ENCODE data around the gene DPYD. TPM values are rescaled to one million over a fixed set of nuclear protein-coding genes. Genes with fewer than 3 reads are reported as not detected.

Gene DPYD
- total RNA-seq, 1 experiment from 2014 or later, result 0.46 TPM

GRCh38 chr1:97942161-97943123 lies 21.6 kb upstream of the DPYD start:
- Mint-ChIP-seq H3K27me3 (ENCODE audit: low read depth) (no peaks in the 10 kb centered on the region), H3K4me3 (no peak overlapping the region), H3K9me3 (no peaks in the 10 kb centered on the region), H3K36me3 (no peaks in the 10 kb centered on the region), H3K4me1 (no peaks in the 10 kb centered on the region), H3K27ac (no peak overlapping the region)
- DNase-seq (ENCODE audit: low spot score) (no peak), ATAC-seq (no peak)
- ChIA-PET CTCF (no interaction called here), POLR2A (no interaction called here)
- TF ChIP-seq E2F5 (CRISPR knock-in tag; IDR thresholded peaks at IDR 0.05), result no peak

GRCh38 chr1:97938285-97938642 lies 17.4 kb upstream of the DPYD start:
- ATAC-seq (no peak), DNase-seq (ENCODE audit: low spot score) (no peak)
- Mint-ChIP-seq H3K36me3 (no peaks in the 10 kb centered on the region), H3K27ac (no peak overlapping the region), H3K4me3 (no peak overlapping the region), H3K4me1 (no peaks in the 10 kb centered on the region), H3K9me3 (no peaks in the 10 kb centered on the region), H3K27me3 (ENCODE audit: low read depth) (no peaks in the 10 kb centered on the region; the same call in 1 of the 2 replicates)
- ChIA-PET CTCF (no interaction called here), POLR2A (no interaction called here)
- TF ChIP-seq TP53 (CRISPR knock-in tag; IDR thresholded peaks at IDR 0.05) (no peak), SOX15 (CRISPR knock-in tag; IDR thresholded peaks at IDR 0.05) (no peak), CREB1 (CRISPR knock-in tag; IDR thresholded peaks at IDR 0.05) (no peak)

GRCh38 chr1:97936976-97937375 lies 16.1 kb upstream of the DPYD start:
- Mint-ChIP-seq H3K27me3 (ENCODE audit: low read depth) (no peaks in the 10 kb centered on the region; the same call in 1 of the 2 replicates), H3K9me3 (no peaks in the 10 kb centered on the region), H3K36me3 (no peaks in the 10 kb centered on the region), H3K27ac (no peak overlapping the region), H3K4me3 (no peak overlapping the region), H3K4me1 (peaks cover 6% of the 10 kb centered on the region)
- CTCF ChIA-PET, result no interaction called here
- POLR2A ChIA-PET, result no interaction called here
- no peak for ATAC-seq
- no peak for DNase-seq (ENCODE audit: low spot score)
- TF ChIP-seq MAX (CRISPR knock-in tag; IDR thresholded peaks at IDR 0.05), result no peak
- TF ChIP-seq AR (CRISPR knock-in tag; IDR thresholded peaks at IDR 0.05), result no peak
- TF ChIP-seq ZNF281 (CRISPR knock-in tag; IDR thresholded peaks at IDR 0.05), result no peak
- no peak for TF ChIP-seq OVOL2 (CRISPR knock-in tag; IDR thresholded peaks at IDR 0.05; ENCODE audit: borderline replicate concordance)
- no peak for TF ChIP-seq KAT7 (CRISPR knock-in tag; IDR thresholded peaks at IDR 0.05; ENCODE audit: borderline replicate concordance)
- no peak for TF ChIP-seq STAT6 (CRISPR knock-in tag; conservative IDR thresholded peaks at IDR 0.05; ENCODE audit: low read depth)
- TF ChIP-seq NR3C1 (CRISPR knock-in tag; conservative IDR thresholded peaks at IDR 0.05; ENCODE audit: low read depth), result no peak
- no peak for TF ChIP-seq RORB (CRISPR knock-in tag; IDR thresholded peaks at IDR 0.05)
- no peak for TF ChIP-seq ZNF532 (CRISPR knock-in tag; IDR thresholded peaks at IDR 0.05; ENCODE audit: borderline replicate concordance)
- TF ChIP-seq CDX4 (CRISPR knock-in tag; IDR thresholded peaks at IDR 0.05; ENCODE audit: borderline replicate concordance), result no peak
- no peak for TF ChIP-seq TCF7 (CRISPR knock-in tag; IDR thresholded peaks at IDR 0.05; ENCODE audit: low read depth)
- no peak for TF ChIP-seq TP53 (CRISPR knock-in tag; IDR thresholded peaks at IDR 0.05)
- TF ChIP-seq SP1 (CRISPR knock-in tag; conservative IDR thresholded peaks at IDR 0.05), result no peak

Data from WTC11 (cell line).